HL-60 (cell line): ENCODE measurements around the gene EFNA5.

ENCODE experiments used
- DNase-seq, 2 experiments: peaks; one replicate each; pipeline ENCODE4 v3.0.0-alpha.2; 2010 to 2020; ENCODE audit warnings: low read depth in 1 of 2, low spot score in 1 of 2
- H3K27ac ChIP-seq: fragments of 250-450 bp; sonication (Bioruptor Pico); replicated peaks from 2 replicates; pipeline ENCODE4 v1.5.1; 2020; ENCODE audit warnings: mild to moderate bottlenecking, moderate library complexity
- H3K27me3 ChIP-seq: fragments of 250-450 bp; sonication (Bioruptor Pico); 2 replicates; pipeline ENCODE4 v1.5.1; 2021; ENCODE audit warnings: mild to moderate bottlenecking, moderate library complexity; ENCODE audit not compliant: insufficient read depth, poor library complexity, severe bottlenecking
- H3K4me3 ChIP-seq: replicated peaks from 2 replicates; pipeline ENCODE4 v1.5.1; 2011; ENCODE audit warnings: mild to moderate bottlenecking, control low read depth, low read length; ENCODE audit not compliant: insufficient read depth
- GABPA ChIP-seq: IDR thresholded peaks from 2 replicates; pipeline ENCODE4 v1.6.1; 2012; ENCODE audit warnings: low read depth
- POLR2AphosphoS5 ChIP-seq: IDR thresholded peaks from 2 replicates; pipeline ENCODE4 v1.6.1; 2012; ENCODE audit warnings: low read depth
- REST ChIP-seq: IDR thresholded peaks from 2 replicates; pipeline ENCODE4 v1.6.1; 2012; ENCODE audit warnings: low read depth; ENCODE audit not compliant: insufficient replicate concordance
- SPI1 ChIP-seq: IDR thresholded peaks from 2 replicates; pipeline ENCODE4 v1.6.1; 2012; ENCODE audit warnings: low read depth, mild to moderate bottlenecking, borderline replicate concordance
- long read RNA-seq: library from polyadenylated mRNA; unstranded; transcript quantifications from one replicate; pipeline ENCODE4 v2.0.0, GENCODE V29; 2020
- TF ChIP-seq, protein P1 (sequence below): IDR thresholded peaks from one replicate; pipeline ENCODE4 v1.5.1; 2011; ENCODE audit warnings: low read length, control low read depth, inconsistent platforms; ENCODE audit not compliant: insufficient read depth

EFNA5 gene
- long read RNA-seq, partial matches to known transcripts = 0 of 1 reads
- long read RNA-seq, other reads (novel, unspliced or antisense) = 1 of 1 reads

- no peak for TF ChIP-seq SPI1
- no peak for TF ChIP-seq GABPA
- no peak for TF ChIP-seq REST
- TF ChIP-seq POLR2AphosphoS5 = no peak
- TF ChIP-seq, protein P1, sequence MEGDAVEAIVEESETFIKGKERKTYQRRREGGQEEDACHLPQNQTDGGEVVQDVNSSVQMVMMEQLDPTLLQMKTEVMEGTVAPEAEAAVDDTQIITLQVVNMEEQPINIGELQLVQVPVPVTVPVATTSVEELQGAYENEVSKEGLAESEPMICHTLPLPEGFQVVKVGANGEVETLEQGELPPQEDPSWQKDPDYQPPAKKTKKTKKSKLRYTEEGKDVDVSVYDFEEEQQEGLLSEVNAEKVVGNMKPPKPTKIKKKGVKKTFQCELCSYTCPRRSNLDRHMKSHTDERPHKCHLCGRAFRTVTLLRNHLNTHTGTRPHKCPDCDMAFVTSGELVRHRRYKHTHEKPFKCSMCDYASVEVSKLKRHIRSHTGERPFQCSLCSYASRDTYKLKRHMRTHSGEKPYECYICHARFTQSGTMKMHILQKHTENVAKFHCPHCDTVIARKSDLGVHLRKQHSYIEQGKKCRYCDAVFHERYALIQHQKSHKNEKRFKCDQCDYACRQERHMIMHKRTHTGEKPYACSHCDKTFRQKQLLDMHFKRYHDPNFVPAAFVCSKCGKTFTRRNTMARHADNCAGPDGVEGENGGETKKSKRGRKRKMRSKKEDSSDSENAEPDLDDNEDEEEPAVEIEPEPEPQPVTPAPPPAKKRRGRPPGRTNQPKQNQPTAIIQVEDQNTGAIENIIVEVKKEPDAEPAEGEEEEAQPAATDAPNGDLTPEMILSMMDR = no peak
- no peak within 1 kb of the TSS for H3K27ac ChIP-seq
- H3K4me3 ChIP-seq = peak within 1 kb of the TSS; percentile 14; the same call in 1 of the 2 replicates
- H3K27me3 ChIP-seq = peaks cover 15% of the 10 kb centered on the region
- DNase-seq = no peak
These were observed at the start of gene EFNA5 for GRCh38 chr5:107670932-107671741. Gene EFNA5 (minus strand): TSS chr5:107670937.

DNA sequence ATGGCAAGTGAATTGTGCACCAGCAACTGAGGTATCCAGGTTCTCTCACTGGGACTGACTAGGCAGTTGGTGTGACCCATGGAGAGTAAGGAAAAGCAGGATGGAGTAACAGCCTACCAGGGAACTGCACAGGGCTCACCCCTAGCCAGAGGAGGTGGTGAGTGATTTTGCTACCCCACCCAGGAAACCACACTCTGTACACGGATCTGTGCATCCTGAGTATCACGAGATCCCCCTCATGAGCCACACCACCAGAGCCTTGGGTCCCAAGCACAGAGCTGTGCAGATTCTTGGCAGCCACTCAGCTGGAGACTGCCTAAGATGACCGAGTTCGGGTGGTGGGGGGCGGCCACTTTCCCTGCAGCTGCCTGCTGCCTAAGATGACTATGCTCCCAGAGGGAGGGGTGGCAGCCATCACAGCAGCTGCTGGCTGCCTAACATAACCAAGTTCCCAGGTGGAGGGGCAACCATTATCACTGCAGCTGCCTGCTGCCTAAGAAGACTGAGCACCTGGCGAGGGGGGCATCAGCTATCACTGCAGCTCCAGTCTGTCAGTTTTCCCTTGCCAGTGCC lies 48.4 kb upstream of the EFNA5 start:
- Histone ChIP-seq H3K27me3 (no peaks in the 10 kb centered on the region), H3K4me3 (no peak overlapping the region), H3K27ac (no peak overlapping the region)
- no peak for TF ChIP-seq GABPA
- TF ChIP-seq, protein P1 = no peak
- no peak for TF ChIP-seq REST
- TF ChIP-seq SPI1 = no peak
- no peak for TF ChIP-seq POLR2AphosphoS5
- no peak for DNase-seq

DNA sequence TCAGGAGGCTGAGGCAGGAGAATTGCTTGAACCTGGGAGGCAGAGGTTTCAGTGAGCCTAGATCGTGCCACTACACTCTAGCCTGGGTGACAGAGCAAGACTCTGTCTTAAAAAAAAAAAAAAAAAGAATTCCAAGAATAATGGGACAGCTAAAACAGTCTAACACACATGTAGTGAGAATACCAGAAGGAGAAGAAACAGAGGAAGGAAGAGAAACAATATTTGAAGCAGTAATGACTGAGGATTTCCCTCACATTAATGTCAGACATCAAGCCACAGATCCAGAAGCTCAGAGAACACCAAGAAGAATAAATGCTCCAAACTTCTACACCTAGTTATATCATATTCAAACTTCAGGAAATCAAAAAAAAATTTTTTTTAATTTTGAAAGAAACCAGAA lies 47.1 kb upstream of the EFNA5 start:
- H3K27me3 ChIP-seq = no peaks in the 10 kb centered on the region
- DNase-seq = no peak
- H3K4me3 ChIP-seq = no peak overlapping the region
- H3K27ac ChIP-seq = no peak overlapping the region
- TF ChIP-seq, protein P1 = no peak
- no peak for TF ChIP-seq GABPA
- TF ChIP-seq REST = no peak
- no peak for TF ChIP-seq POLR2AphosphoS5
- TF ChIP-seq SPI1 = no peak
